Progenitor cell of endocrine pancreas (in vitro differentiated cells): ENCODE results near the gene P4HTM. TPM values are rescaled to one million over a fixed set of nuclear protein-coding genes. Genes with fewer than 3 reads are reported as not detected.

Experiments used
- DNase-seq: peaks from one replicate; pipeline ENCODE4 v3.0.0; 2021; ENCODE audit warnings: low spot score; ENCODE audit not compliant: unreplicated experiment
- H3K27ac Mint-ChIP-seq: 2 replicates; pipeline ENCODE4 v1.8.0; 2021; ENCODE audit warnings: mild to moderate bottlenecking, moderate library complexity, mixed read lengths
- H3K27me3 Mint-ChIP-seq: 2 replicates; pipeline ENCODE4 v1.8.0; 2021; ENCODE audit warnings: mixed read lengths
- H3K36me3 Mint-ChIP-seq: 2 replicates; pipeline ENCODE4 v1.8.0; 2022; ENCODE audit warnings: mixed read lengths; ENCODE audit not compliant: insufficient read depth
- H3K4me1 Mint-ChIP-seq: 2 replicates; pipeline ENCODE4 v1.8.0; 2021; ENCODE audit warnings: low read depth, mixed read lengths
- H3K4me3 Mint-ChIP-seq: 2 replicates; pipeline ENCODE4 v1.8.0; 2021; ENCODE audit warnings: low read depth, mild to moderate bottlenecking, moderate library complexity, mixed read lengths
- H3K9me3 Mint-ChIP-seq: 2 replicates; pipeline ENCODE4 v1.8.0; 2021; ENCODE audit warnings: low read depth, mixed read lengths
- total RNA-seq: library from RNA; stranded (reverse); gene quantifications from 2 replicates; pipeline ENCODE4 v1.2.1, GENCODE V29; 2021
- TF ChIP-seq, protein P1 (sequence below): fragments of 200-600 bp; sonication (generic); IDR thresholded peaks from one replicate; pipeline ENCODE4 v1.5.0; 2021; ENCODE audit warnings: antibody characterized with exemption, mild to moderate bottlenecking; ENCODE audit not compliant: unreplicated experiment

The P4HTM gene
- total RNA-seq, 1 donor from 2014 or later, result 45.3 TPM

- DNase-seq, result no peak
- Mint-ChIP-seq H3K9me3 (no peaks in the 10 kb centered on the region), H3K4me1 (peaks cover 20% of the 10 kb centered on the region), H3K27ac (no peak overlapping the region), H3K4me3 (peak overlapping the region; percentile 53), H3K27me3 (peaks cover 25% of the 10 kb centered on the region), H3K36me3 (peaks cover 17% of the 10 kb centered on the region)
- TF ChIP-seq, protein P1, sequence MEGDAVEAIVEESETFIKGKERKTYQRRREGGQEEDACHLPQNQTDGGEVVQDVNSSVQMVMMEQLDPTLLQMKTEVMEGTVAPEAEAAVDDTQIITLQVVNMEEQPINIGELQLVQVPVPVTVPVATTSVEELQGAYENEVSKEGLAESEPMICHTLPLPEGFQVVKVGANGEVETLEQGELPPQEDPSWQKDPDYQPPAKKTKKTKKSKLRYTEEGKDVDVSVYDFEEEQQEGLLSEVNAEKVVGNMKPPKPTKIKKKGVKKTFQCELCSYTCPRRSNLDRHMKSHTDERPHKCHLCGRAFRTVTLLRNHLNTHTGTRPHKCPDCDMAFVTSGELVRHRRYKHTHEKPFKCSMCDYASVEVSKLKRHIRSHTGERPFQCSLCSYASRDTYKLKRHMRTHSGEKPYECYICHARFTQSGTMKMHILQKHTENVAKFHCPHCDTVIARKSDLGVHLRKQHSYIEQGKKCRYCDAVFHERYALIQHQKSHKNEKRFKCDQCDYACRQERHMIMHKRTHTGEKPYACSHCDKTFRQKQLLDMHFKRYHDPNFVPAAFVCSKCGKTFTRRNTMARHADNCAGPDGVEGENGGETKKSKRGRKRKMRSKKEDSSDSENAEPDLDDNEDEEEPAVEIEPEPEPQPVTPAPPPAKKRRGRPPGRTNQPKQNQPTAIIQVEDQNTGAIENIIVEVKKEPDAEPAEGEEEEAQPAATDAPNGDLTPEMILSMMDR, result no peak
These were observed 2.0 kb downstream of the P4HTM start for GRCh38 chr3:48991851-48992545.

GRCh38 chr3:48993834-48994233 lies 3.8 kb downstream of the P4HTM start:
- TF ChIP-seq, protein P1, result no peak
- peaks cover 22% of the 10 kb centered on the region for H3K4me1 Mint-ChIP-seq
- no peak overlapping the region for H3K4me3 Mint-ChIP-seq
- peaks cover 15% of the 10 kb centered on the region for H3K36me3 Mint-ChIP-seq
- H3K27me3 Mint-ChIP-seq, result peaks cover 29% of the 10 kb centered on the region
- no peak for DNase-seq
- H3K9me3 Mint-ChIP-seq, result no peaks in the 10 kb centered on the region
- no peak overlapping the region for H3K27ac Mint-ChIP-seq

DNA sequence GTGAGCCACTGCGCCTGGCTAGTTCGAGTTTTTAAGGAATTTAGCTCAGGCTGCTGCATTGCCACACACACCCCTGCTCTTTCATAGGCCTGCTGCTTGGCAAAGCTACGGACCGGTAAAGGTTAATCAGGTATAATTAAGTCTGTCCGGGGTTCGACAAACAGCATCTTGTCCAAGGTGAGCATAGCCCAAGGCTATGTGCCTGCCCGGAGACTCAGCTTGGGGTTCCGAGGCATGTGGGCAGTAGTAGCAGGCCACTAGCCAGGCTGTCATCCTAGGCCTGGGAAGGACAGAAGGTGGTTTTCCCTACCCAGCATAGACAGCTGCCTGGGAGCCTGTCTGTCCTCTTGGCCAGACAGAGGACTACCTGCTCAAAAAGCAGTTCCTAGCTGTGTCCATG lies 6.6 kb downstream of the P4HTM start:
- Mint-ChIP-seq H3K4me1 (peaks cover 29% of the 10 kb centered on the region), H3K27me3 (peaks cover 37% of the 10 kb centered on the region)

DNA sequence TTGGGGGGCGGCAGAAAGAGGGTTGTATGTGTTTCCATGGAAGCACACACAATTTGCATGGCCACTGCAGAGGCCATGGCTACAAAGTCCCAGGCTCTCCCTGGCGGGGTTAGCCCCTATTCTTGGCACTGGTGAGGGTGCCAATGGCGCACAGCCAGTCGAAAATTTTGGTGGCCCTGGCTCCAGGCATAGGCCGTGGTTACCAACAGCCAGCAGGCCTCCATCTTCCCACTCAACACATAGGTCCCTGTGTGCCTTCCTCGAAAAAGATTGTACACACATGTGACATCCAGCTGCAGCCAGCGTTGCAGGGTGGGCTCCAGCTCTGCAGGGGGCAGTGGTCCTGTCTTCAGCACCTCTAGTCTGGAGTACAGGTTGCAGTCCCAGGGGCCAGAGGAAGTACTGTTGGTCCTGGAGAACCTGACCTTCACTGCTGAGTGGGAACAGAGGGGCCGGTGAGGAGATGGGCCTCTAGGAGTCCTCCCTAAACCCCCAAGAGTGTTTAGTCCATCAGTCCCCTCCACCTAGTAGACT lies 7.1 kb downstream of the P4HTM start:
- TF ChIP-seq, protein P1, result peak; percentile 23
- H3K27ac Mint-ChIP-seq, result no peak overlapping the region
- H3K9me3 Mint-ChIP-seq, result no peaks in the 10 kb centered on the region
- peaks cover 25% of the 10 kb centered on the region for H3K4me1 Mint-ChIP-seq
- H3K36me3 Mint-ChIP-seq, result peaks cover 17% of the 10 kb centered on the region
- peaks cover 38% of the 10 kb centered on the region for H3K27me3 Mint-ChIP-seq
- no peak overlapping the region for H3K4me3 Mint-ChIP-seq
- DNase-seq, result no peak

More for the DNA sequence above, 6.6 kb downstream of the P4HTM start:
- Mint-ChIP-seq H3K9me3 (no peaks in the 10 kb centered on the region), H3K36me3 (peaks cover 17% of the 10 kb centered on the region), H3K4me3 (no peak overlapping the region), H3K27ac (no peak overlapping the region)
- DNase-seq, result no peak
- TF ChIP-seq, protein P1, result no peak

DNA sequence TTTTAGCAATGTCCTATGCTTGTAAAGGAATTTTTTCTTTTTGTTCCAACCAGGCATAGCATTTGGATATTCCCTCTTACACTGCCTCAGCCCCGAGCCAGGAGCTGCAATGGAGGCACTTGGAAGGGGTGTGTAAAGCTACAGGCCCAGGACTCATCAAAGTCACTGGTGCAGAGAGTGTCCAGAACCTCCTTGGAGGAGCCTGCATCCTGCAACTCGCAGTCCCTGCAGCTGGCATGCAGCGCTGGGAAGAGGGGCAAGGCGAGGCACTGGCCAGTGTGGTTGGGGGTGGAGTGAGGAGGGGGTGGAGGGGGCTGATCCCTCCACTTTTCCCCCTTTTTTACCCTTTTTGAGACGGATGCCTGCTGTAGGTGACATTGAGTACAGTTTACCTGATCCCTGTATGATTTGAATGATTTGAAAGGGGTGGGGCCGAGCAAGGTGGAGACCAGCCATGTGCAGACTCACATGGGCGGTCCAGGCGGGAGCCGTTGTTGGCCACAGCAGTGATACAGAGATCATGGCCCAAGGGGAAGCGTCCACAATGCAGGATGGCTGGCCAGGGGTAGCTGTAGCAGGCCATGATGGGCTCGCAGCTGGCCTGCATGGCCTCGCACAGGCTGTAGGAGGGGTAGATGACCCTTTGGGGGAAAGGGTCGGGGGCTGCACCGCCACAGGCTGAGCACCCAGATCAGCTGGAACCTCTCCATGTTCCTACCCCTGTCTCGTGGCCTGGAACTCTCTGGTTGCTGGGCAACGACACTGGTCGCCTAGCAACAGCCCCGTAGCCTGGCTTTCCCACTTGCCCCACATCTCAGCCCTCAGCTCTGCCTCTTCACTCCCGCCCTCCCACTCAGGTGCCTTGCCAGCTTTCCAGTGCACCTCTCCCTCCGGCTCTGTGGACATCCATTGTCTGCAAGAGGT lies 7.9 kb downstream of the P4HTM start:
- Mint-ChIP-seq H3K4me1 (peaks cover 25% of the 10 kb centered on the region), H3K4me3 (no peak overlapping the region), H3K36me3 (peaks cover 18% of the 10 kb centered on the region), H3K9me3 (no peaks in the 10 kb centered on the region), H3K27me3 (peaks cover 42% of the 10 kb centered on the region), H3K27ac (no peak overlapping the region)
- no peak for DNase-seq
- TF ChIP-seq, protein P1, result no peak
